Measurements from ENCODE around the gene DPEP2NB. TPM values are rescaled to one million over a fixed set of nuclear protein-coding genes. Genes with fewer than 3 reads are reported as not detected.
A peak's percentile ranks its signal among the peaks of the same experiment; 100 is the strongest.

The DPEP2NB gene
- total and polyA plus RNA-seq, 10 of the 15 experiments (the other 5 are each of a cell fraction or from before 2014, with no cell fraction given) = not detected

- POLR2A ChIA-PET = interaction anchor here (0.5 kb wide), 1 partner anchor 549 kb away, joined by 3 read pairs; no protein-coding TSS in a partner anchor
- RAD21 ChIA-PET (ENCODE audit: unreplicated experiment) = interaction anchor here (0.6 to 1.6 kb wide), 20 partner anchors 18 to 520 kb away, joined by 3 to 14 read pairs (median 3); partner anchors contain the start of genes DDX28, DPEP2, DUS2 and GFOD2
- CTCF ChIA-PET = interaction anchor here (0.5 to 3.0 kb wide), 59 partner anchors 10 to 1722 kb away, joined by 3 to 27 read pairs (median 5); partner anchors contain the start of genes DDX28, DPEP2NB, DUS2 and LCAT
- DNase-seq (ENCODE audit: low read depth, low spot score) (peak; percentile 47), FAIRE-seq (peak; percentile 18), ATAC-seq (peak; percentile 97)
- no peak overlapping the region for H3K9ac ChIP-seq (ENCODE audit: control insufficient read depth, insufficient read depth, low read length)
- SMC1A ChIA-PET (ENCODE audit: uncharacterized antibody, unreplicated experiment) = interaction anchor here (0.6 to 2.1 kb wide), 22 partner anchors 17 to 243 kb away, joined by 3 to 12 read pairs (median 4); partner anchors contain the start of genes NRN1L and PSMB10
- no peaks in the 10 kb centered on the region for H4K20me1 ChIP-seq (ENCODE audit: control insufficient read depth, insufficient read depth)
- intact Hi-C loops (cut with micrococcal nuclease; ENCODE audit: unreplicated experiment) (loop anchor here (1.0 to 5.0 kb wide), 6 partner anchors 47 to 224 kb away; partner anchors contain the start of genes PSMB10 and SLC12A4), in situ Hi-C loops (cut with MboI) (loop anchor here (5.0 kb wide), 2 partner anchors 163 to 223 kb away; no protein-coding TSS in a partner anchor)
- peaks cover 17% of the 10 kb centered on the region for H3K4me1 ChIP-seq (ENCODE audit: control insufficient read depth, insufficient read depth, low read length)
- H3K9me3 ChIP-seq (replicated peaks; ENCODE audit: control insufficient read depth, insufficient read depth, low read length) = no peaks in the 10 kb centered on the region
- no peaks in the 10 kb centered on the region for H3K27me3 ChIP-seq (replicated peaks in 1 of 2; ENCODE audit: control insufficient read depth in 2 of 2, insufficient read depth in 2 of 2, low read length in 1 of 2)
- H2AFZ ChIP-seq (ENCODE audit: control insufficient read depth, low read depth, low read length) = no peak overlapping the region
- peaks cover 0 to 1% of the 10 kb centered on the region in 2 experiments; a peak in 2 of 4 replicates for H3K36me3 ChIP-seq (ENCODE audit: control insufficient read depth in 2 of 2, insufficient read depth in 2 of 2, low read length in 1 of 2)
- H3K27ac ChIP-seq (ENCODE audit: control insufficient read depth, insufficient read depth) = peak overlapping the region; percentile 4; the same call in 1 of the 2 replicates
- 56% methylated on average over 14 of the region's 14 CpGs for WGBS (ENCODE audit: insufficient coverage, insufficient replicate concordance, low lambda C conversion rate, missing lambda C conversion rate)
- no peaks in the 10 kb centered on the region; the same call in 1 of the 2 replicates for H3K79me2 ChIP-seq (ENCODE audit: control insufficient read depth, insufficient read depth, low read length)
- H3K4me2 ChIP-seq (ENCODE audit: control insufficient read depth, insufficient read depth) = no peak overlapping the region
- H3K4me3 ChIP-seq = no peak overlapping the region
- TSS peak; percentile 41 for BruUV-seq (replicated peaks)
- TF ChIP-seq SP1 (IDR thresholded peaks at IDR 0.05; ENCODE audit: low read depth, low read length) (no peak), CBX5 (IDR thresholded peaks at IDR 0.05; ENCODE audit: low read depth) (no peak), KLF5 (IDR thresholded peaks at IDR 0.05; ENCODE audit: partially characterized antibody) (no peak), REST (IDR thresholded peaks at IDR 0.05; ENCODE audit: low read depth, low read length) (no peak), ZNF207 (IDR thresholded peaks at IDR 0.05; ENCODE audit: borderline replicate concordance) (0 out of 2 replicates have a peak, but pooled peaks have one; percentile 39), SREBF2 (IDR thresholded peaks at IDR 0.05; ENCODE audit: low read length) (no peak), RAD21 (IDR thresholded peaks at IDR 0.05; ENCODE audit: insufficient read depth, low read depth, low read length) (peak; percentile 95), IRF5 (IDR thresholded peaks at IDR 0.05; ENCODE audit: borderline replicate concordance) (no peak), RB1 (IDR thresholded peaks at IDR 0.05; ENCODE audit: borderline replicate concordance) (peak; percentile 38; the same call in 1 of the 2 replicates), YY1 (IDR thresholded peaks at IDR 0.05; ENCODE audit: low read depth, low read length) (peak; percentile 73), SMC3 (IDR thresholded peaks at IDR 0.05; ENCODE audit: borderline replicate concordance, low read length) (peak; percentile 96), PKNOX1 (IDR thresholded peaks at IDR 0.05) (0 out of 2 replicates have a peak, but pooled peaks have one; percentile 19), STAT1 (conservative IDR thresholded peaks at IDR 0.05) (peak; percentile 65; the same call in 1 of the 2 replicates), CHD4 (IDR thresholded peaks at IDR 0.05) (no peak), IRF4 (IDR thresholded peaks at IDR 0.05; ENCODE audit: low read depth, low read length) (0 out of 2 replicates have a peak, but pooled peaks have one; percentile 13), ELK1 (IDR thresholded peaks at IDR 0.05; ENCODE audit: low read depth, low read length) (no peak)
Measured at GRCh38 chr16:68040506-68041288, 25.0 kb upstream of the DPEP2NB start.

Measured in GM12878 (cell line).